Activated B cell treated with CpG ODN at 0.5 μM for 24 hours (primary cell): ENCODE data around the gene CARM1. TPM values are rescaled to one million over a fixed set of nuclear protein-coding genes. Genes with fewer than 3 reads are reported as not detected.

ENCODE experiments used
- ATAC-seq: fragments of 200-7000 bp; cut with Tn5 transposase; one replicate; pipeline ENCODE4 v1.10.0; 2021; ENCODE audit warnings: low read depth, mild to moderate bottlenecking, moderate library complexity
- CTCF ChIA-PET: fragments of 350-600 bp; sonication (Branson Sonifier 250); formaldehyde crosslinking; loops from one replicate; lab custom pipeline; 2021; ENCODE audit warnings: antibody characterized with exemption; lab: Charles Lee
- POLR2A ChIA-PET: fragments of 350-600 bp; sonication (Branson Sonifier 250); formaldehyde crosslinking; loops from one replicate; lab custom pipeline; 2021; ENCODE audit warnings: antibody characterized with exemption; lab: Charles Lee
- DNase-seq: peaks from one replicate; pipeline ENCODE4 v3.0.0; 2022
- H3K27ac Mint-ChIP-seq: one replicate; pipeline ENCODE4 v1.8.0; 2020; ENCODE audit warnings: mixed read lengths
- H3K27me3 Mint-ChIP-seq: one replicate; pipeline ENCODE4 v1.8.0; 2021; ENCODE audit warnings: mixed read lengths
- H3K36me3 Mint-ChIP-seq: one replicate; pipeline ENCODE4 v1.8.0; 2021; ENCODE audit warnings: low read depth, mixed read lengths
- H3K4me1 Mint-ChIP-seq: one replicate; pipeline ENCODE4 v1.8.0; 2021; ENCODE audit warnings: mixed read lengths
- H3K4me3 Mint-ChIP-seq: one replicate; pipeline ENCODE4 v1.8.0; 2020; ENCODE audit warnings: mild to moderate bottlenecking, mixed read lengths
- H3K9me3 Mint-ChIP-seq: one replicate; pipeline ENCODE4 v1.8.0; 2020; ENCODE audit warnings: mixed read lengths
- intact Hi-C: fragments of 100-400 bp; cut with micrococcal nuclease; formaldehyde crosslinking; loops from one replicate; pipeline ENCODE4 v1.15.1; 2024
- total RNA-seq: library from RNA; stranded (reverse); gene quantifications from 2 replicates; pipeline ENCODE4 v1.2.3, GENCODE V29; 2022
- TF ChIP-seq, protein P1 (sequence below): fragments of 200-600 bp; IDR thresholded peaks from one replicate; pipeline ENCODE4 v1.8.0; 2022; ENCODE audit warnings: antibody characterized with exemption, mild to moderate bottlenecking

CARM1 gene
- total RNA-seq, 1 donor from 2014 or later = 39.1 TPM

DNA sequence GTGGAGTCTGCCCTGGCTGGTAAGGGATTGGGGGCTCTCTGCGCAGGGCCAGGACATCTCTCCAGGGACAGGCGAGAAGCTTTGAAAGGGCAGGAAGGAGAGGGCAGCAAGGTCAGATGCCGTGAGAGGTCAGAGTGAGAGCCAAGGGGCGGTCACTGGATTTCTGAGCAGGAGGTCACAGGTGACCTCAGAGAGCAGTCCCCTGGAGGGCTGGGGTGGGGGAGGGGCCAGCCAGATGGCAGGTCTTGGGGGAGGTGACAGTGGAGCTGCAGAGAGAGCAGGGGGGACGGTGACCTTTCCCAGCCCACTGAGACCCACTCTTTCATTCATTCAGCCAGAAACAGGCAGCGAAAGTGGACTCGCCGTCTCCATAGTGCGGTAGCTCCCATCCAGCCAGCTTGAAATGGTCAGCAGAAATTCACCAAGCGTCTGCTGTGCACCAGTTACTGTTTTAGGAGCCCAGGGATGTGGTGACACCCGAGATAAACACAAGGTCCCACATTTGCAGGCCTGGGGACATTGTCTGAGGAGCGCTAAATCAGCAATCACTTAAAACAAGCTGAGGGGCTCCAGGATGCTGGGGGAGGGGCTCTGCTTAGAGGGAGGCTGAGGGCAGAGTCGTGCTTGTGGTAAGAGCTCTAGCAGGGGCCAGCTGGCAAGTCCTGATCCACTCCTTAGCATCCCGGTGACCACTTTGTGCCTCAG lies 10.2 kb downstream of the CARM1 start:
- no peak for DNase-seq
- TF ChIP-seq, protein P1, sequence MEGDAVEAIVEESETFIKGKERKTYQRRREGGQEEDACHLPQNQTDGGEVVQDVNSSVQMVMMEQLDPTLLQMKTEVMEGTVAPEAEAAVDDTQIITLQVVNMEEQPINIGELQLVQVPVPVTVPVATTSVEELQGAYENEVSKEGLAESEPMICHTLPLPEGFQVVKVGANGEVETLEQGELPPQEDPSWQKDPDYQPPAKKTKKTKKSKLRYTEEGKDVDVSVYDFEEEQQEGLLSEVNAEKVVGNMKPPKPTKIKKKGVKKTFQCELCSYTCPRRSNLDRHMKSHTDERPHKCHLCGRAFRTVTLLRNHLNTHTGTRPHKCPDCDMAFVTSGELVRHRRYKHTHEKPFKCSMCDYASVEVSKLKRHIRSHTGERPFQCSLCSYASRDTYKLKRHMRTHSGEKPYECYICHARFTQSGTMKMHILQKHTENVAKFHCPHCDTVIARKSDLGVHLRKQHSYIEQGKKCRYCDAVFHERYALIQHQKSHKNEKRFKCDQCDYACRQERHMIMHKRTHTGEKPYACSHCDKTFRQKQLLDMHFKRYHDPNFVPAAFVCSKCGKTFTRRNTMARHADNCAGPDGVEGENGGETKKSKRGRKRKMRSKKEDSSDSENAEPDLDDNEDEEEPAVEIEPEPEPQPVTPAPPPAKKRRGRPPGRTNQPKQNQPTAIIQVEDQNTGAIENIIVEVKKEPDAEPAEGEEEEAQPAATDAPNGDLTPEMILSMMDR = no peak
- H3K4me1 Mint-ChIP-seq = peaks cover 28% of the 10 kb centered on the region
- H3K27me3 Mint-ChIP-seq = no peaks in the 10 kb centered on the region
- H3K27ac Mint-ChIP-seq = no peak overlapping the region
- no peak for ATAC-seq
- intact Hi-C loops = no loop called here
- peaks cover 3% of the 10 kb centered on the region for H3K36me3 Mint-ChIP-seq
- no peaks in the 10 kb centered on the region for H3K9me3 Mint-ChIP-seq
- no peak overlapping the region for H3K4me3 Mint-ChIP-seq
- ChIA-PET POLR2A (interaction anchor here (0.5 to 0.7 kb wide), 2 partner anchors 12 to 918 kb away, joined by 3 read pairs; no protein-coding TSS in a partner anchor), CTCF (no interaction called here)

DNA sequence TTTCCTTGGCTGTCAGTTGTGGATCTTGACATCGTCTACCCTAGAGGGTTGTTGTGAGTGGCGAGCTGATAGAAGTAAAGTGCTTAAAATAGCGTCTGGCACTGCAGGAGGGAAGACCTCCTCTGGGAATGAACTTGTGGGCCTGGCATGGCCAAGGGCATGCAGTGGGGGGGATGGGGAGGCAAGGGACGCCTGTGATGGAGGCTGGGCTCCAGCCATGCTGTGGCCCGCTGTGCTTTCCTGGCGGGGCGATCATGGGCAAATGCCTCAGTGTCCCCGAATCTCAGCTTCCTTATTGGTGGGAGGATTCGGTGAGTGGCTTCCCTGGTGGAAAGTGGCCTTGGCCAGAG lies 10.7 kb downstream of the CARM1 start:
- ChIA-PET POLR2A (interaction anchor here (0.5 kb wide), 1 partner anchor 917 kb away, joined by 3 read pairs; no protein-coding TSS in a partner anchor), CTCF (no interaction called here)
- intact Hi-C loops = no loop called here
- TF ChIP-seq, protein P1 = no peak
- H3K9me3 Mint-ChIP-seq = no peaks in the 10 kb centered on the region
- ATAC-seq = no peak
- H3K27ac Mint-ChIP-seq = no peak overlapping the region
- H3K36me3 Mint-ChIP-seq = peaks cover 3% of the 10 kb centered on the region
- no peak overlapping the region for H3K4me3 Mint-ChIP-seq
- H3K27me3 Mint-ChIP-seq = no peaks in the 10 kb centered on the region
- DNase-seq = no peak
- peaks cover 22% of the 10 kb centered on the region for H3K4me1 Mint-ChIP-seq

DNA sequence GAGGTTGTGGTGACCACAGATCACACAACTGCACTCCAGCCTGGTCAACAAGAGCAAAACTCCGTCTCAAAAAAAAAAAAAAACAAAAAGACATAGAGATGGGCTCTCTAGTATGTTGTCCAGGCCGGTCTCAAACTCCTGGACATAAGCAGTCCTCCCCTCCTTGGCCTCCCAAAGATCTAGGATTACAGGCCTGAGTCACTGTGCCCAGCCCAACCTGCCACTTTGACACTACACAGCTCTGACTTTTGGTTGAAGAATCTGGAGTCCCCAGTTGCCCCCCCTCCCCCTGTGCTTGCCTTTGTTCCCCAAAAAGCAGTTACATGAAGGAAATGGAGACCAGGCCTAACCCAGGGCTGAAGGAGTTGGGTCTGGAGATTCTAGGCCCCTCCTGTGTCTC lies 12.9 kb downstream of the CARM1 start:
- intact Hi-C loops = no loop called here
- POLR2A ChIA-PET = no interaction called here
- Mint-ChIP-seq H3K27me3 (no peaks in the 10 kb centered on the region), H3K27ac (no peak overlapping the region), H3K9me3 (no peaks in the 10 kb centered on the region), H3K36me3 (peaks cover 4% of the 10 kb centered on the region), H3K4me3 (no peak overlapping the region), H3K4me1 (peaks cover 15% of the 10 kb centered on the region)
- TF ChIP-seq, protein P1 = no peak
- ATAC-seq (no peak), DNase-seq (no peak)
- CTCF ChIA-PET = interaction anchor here (1.2 kb wide), 1 partner anchor 58 kb away, joined by 3 read pairs; no protein-coding TSS in a partner anchor

DNA sequence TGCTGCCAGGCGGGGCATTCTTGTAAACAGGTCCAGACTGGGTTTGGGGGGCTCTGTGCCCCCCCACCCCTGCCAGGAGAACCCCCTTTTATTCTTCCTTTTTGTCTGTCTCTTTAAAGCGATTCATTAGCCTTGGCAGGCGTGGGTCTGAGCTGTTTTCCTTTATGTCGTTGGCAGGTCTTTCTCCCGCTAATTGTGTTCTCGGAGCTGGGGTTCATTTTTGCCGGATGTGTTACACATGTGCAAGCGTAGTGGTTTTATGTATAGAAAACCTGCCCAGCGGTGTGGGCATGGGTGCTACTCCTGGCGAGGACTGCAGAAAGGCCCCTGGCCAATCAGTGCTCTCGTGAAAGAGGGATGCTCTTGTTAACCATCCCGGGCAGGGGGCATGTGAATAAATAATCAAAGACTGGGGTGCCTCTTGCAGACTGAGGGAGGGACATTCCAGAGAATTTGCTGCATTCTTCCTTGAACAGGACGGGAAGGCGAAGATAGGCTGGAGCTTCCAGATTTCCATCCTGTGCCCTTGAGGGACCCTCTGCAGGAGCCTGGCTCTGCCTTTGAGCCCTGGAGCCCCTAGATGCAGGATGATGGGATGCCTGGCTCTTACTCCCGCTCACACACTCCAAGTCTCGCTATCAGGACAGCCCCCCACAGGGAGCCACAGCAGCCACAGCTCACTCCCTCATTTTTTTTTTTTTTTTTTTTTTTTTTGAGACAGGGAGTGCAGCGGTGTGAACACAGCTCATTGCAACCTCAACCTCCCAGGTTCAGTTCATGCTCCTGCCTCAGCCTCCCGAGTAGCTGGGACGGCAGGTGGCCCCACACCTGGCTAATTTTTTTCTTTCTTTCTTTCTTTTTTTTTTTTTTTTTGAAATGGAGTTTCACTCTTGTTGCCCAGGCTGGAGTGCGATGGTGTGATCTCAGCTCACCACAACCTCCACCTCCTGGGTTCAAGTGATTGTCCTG lies 14.1 kb downstream of the CARM1 start:
- Mint-ChIP-seq H3K27me3 (no peaks in the 10 kb centered on the region), H3K36me3 (peaks cover 3% of the 10 kb centered on the region), H3K27ac (no peak overlapping the region), H3K9me3 (no peaks in the 10 kb centered on the region), H3K4me1 (peaks cover 12% of the 10 kb centered on the region), H3K4me3 (no peak overlapping the region)
- intact Hi-C loops = no loop called here
- CTCF ChIA-PET = no interaction called here
- ATAC-seq = no peak
- TF ChIP-seq, protein P1 = no peak
- POLR2A ChIA-PET = no interaction called here
- DNase-seq = no peak
